ENCODE results near the gene MYO18A.
"Not testable (repeated sequence)": the region's sequence is repeated elsewhere in the genome, so short reads cannot be mapped to it uniquely, and the experiment has no call there.

Gene MYO18A

GRCh38 chr17:29149431-29150064, 30.6 kb downstream of the MYO18A start:
- no peak for TF ChIP-seq CTCF (IDR thresholded peaks at IDR 0.05)
- TF ChIP-seq ZFX (IDR thresholded peaks at IDR 0.05; ENCODE audit: borderline replicate concordance): no peak
- H3K27ac ChIP-seq: peak overlapping the region; percentile 70

GRCh38 chr17:29148790-29149430, 31.3 kb downstream of the MYO18A start:
- H3K27ac ChIP-seq: peak overlapping the region; percentile 70
- TF ChIP-seq ZFX (IDR thresholded peaks at IDR 0.05; ENCODE audit: borderline replicate concordance) (no peak), CTCF (IDR thresholded peaks at IDR 0.05) (peak; percentile 92)

- peak overlapping the region; percentile 70 for H3K27ac ChIP-seq
- no peak for TF ChIP-seq CTCF (IDR thresholded peaks at IDR 0.05)
- TF ChIP-seq ZFX (IDR thresholded peaks at IDR 0.05; ENCODE audit: borderline replicate concordance): no peak
Observed at GRCh38 chr17:29148257-29148789, 31.9 kb downstream of the MYO18A start.

GRCh38 chr17:29147682-29148081, 32.5 kb downstream of the MYO18A start:
- no peak for TF ChIP-seq CTCF (IDR thresholded peaks at IDR 0.05)
- no peak for TF ChIP-seq ZFX (IDR thresholded peaks at IDR 0.05; ENCODE audit: borderline replicate concordance)
- peak overlapping the region; percentile 70 for H3K27ac ChIP-seq

GRCh38 chr17:29147228-29147627, 33.0 kb downstream of the MYO18A start:
- not testable (repeated sequence) for H3K27ac ChIP-seq

GRCh38 chr17:29146369-29146972, 33.7 kb downstream of the MYO18A start:
- no peak for TF ChIP-seq ZFX (IDR thresholded peaks at IDR 0.05; ENCODE audit: borderline replicate concordance)
- no peak overlapping the region for H3K27ac ChIP-seq

- H3K27ac ChIP-seq: no peak overlapping the region
- TF ChIP-seq CTCF (IDR thresholded peaks at IDR 0.05): peak; percentile 69
- TF ChIP-seq ZFX (IDR thresholded peaks at IDR 0.05; ENCODE audit: borderline replicate concordance): no peak
Observed at GRCh38 chr17:29145289-29146073, 34.7 kb downstream of the MYO18A start.

All from 22Rv1 (cell line).